22Rv1 (cell line): ENCODE data around the gene SUCLG2.

ENCODE experiments used
- ZFX ChIP-seq: fragments of 450-650 bp; IDR thresholded peaks from 2 replicates; pipeline ENCODE4 v1.6.1; 2017; ENCODE audit warnings: antibody characterized with exemption, borderline replicate concordance
- TF ChIP-seq, protein P1 (sequence below): fragments of 450-650 bp; IDR thresholded peaks from 2 replicates; pipeline ENCODE4 v1.5.1; 2017; ENCODE audit warnings: mild to moderate bottlenecking

- TF ChIP-seq, protein P1, sequence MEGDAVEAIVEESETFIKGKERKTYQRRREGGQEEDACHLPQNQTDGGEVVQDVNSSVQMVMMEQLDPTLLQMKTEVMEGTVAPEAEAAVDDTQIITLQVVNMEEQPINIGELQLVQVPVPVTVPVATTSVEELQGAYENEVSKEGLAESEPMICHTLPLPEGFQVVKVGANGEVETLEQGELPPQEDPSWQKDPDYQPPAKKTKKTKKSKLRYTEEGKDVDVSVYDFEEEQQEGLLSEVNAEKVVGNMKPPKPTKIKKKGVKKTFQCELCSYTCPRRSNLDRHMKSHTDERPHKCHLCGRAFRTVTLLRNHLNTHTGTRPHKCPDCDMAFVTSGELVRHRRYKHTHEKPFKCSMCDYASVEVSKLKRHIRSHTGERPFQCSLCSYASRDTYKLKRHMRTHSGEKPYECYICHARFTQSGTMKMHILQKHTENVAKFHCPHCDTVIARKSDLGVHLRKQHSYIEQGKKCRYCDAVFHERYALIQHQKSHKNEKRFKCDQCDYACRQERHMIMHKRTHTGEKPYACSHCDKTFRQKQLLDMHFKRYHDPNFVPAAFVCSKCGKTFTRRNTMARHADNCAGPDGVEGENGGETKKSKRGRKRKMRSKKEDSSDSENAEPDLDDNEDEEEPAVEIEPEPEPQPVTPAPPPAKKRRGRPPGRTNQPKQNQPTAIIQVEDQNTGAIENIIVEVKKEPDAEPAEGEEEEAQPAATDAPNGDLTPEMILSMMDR: no peak
- TF ChIP-seq ZFX: no peak
Observed at GRCh38 chr3:67389176-67389575, 265.2 kb downstream of the SUCLG2 start.
